ENCODE data around the gene AURKAIP1.

Gene AURKAIP1

GRCh38 chr1:1374929-1375662 lies at the start of gene AURKAIP1:
Gene AURKAIP1, minus strand, starts transcription at chr1:1375207. Its CDS starts 451 bp downstream, at chr1:1374756.
- TF ChIP-seq GATA3 (IDR thresholded peaks at IDR 0.05; ENCODE audit: low read depth, low read length) (no peak), GATA2 (IDR thresholded peaks at IDR 0.05; ENCODE audit: low read depth, low read length) (no peak)

DNA sequence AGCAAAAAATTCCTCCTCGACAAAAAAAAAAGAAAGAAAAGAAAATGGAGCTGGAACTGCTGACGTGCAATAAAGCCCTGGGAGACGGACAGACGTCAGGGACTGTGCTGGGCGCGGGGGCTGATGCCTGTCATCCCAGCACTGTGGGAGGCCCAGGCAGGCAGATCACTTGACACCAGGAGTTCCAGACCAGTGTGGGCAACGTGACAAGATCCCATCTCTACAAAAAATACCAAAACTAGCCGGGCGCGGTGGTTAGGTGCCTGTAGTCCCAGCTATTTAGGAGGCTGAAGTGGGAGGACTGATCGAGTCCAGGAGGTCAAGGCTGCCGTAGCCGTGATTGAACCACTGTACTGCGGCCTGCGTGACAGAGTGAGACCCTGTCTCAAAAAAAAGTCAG lies 49.7 kb upstream of the AURKAIP1 start:
- TF ChIP-seq GATA3 (IDR thresholded peaks at IDR 0.05; ENCODE audit: low read depth, low read length) (no peak), GATA2 (IDR thresholded peaks at IDR 0.05; ENCODE audit: low read depth, low read length) (no peak)

GRCh38 chr1:1423245-1423597 lies 48.2 kb upstream of the AURKAIP1 start:
- TF ChIP-seq GATA3 (IDR thresholded peaks at IDR 0.05; ENCODE audit: low read depth, low read length), result no peak
- TF ChIP-seq GATA2 (IDR thresholded peaks at IDR 0.05; ENCODE audit: low read depth, low read length), result no peak

- no peak for TF ChIP-seq GATA2 (IDR thresholded peaks at IDR 0.05; ENCODE audit: low read depth, low read length)
- TF ChIP-seq GATA3 (IDR thresholded peaks at IDR 0.05; ENCODE audit: low read depth, low read length), result no peak
Observed at GRCh38 chr1:1422465-1423244, 47.6 kb upstream of the AURKAIP1 start.

DNA sequence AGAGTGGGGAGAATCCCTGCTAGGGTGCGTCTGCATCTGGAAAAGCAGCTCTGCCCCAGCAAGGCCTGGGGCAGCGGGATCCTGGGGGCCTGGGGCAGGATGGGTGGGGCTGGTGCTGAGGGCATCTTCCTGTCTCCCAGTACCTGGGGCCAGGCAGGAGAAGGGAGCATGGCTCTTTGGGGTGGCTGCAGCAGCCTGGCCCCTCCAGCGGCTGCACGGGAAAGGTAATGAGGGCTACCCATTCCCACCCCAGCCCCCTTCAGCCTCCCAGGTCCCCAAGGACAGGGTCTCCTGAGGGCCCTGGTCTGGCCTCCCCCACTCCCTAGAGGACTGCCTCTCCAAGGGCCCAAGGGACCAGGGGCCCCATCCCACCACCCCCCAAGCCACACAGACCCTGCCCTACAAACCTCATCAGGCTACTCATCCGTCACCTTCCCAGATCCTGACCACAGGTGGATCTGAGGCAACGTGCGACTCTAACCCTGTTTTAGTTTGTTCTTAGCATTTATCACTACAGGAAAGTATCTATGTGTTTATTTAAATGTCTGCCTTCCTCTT lies 47.0 kb upstream of the AURKAIP1 start:
- TF ChIP-seq GATA2 (IDR thresholded peaks at IDR 0.05; ENCODE audit: low read depth, low read length) (no peak), GATA3 (IDR thresholded peaks at IDR 0.05; ENCODE audit: low read depth, low read length) (no peak)

DNA sequence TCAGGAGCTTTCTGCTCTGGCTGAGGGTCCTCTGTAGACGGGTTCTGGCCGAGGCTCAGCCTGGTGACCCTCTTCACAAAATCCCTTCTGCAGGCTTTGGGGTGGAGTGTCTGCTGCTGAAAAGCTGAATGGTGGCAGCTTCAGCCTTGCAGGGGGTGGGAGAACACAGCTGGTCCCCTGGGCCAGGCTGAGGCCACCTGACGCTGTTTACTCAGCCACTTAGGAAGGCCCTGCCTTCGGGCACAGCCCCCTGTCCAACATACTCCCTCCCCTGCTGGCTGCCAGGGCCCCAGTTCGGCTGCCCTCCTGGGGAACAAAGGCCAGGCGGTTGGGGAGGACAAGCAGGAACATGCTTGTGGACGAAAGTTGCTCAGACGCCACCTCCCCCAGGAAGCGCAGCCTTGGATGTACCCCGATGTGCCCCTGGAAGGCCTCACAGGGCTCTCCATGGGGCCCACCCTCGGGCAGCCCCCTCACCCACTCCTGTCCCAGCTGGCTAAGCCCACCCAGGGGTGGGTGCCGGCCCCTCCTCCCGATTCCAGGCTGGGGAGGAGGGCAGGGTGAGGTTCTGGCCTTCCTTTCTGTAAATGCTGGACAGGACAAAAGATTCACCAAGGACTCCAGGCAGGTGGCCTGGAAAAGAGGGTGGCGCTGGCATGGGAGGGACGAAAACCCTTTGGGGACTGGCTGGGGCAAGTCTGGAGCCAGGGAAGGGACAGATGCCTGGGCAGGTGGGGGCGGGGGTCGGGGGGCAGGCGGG lies 46.3 kb upstream of the AURKAIP1 start, which contains the start of gene ANKRD65:
TSS of gene ANKRD65 (minus strand) at position 130 of the 760 bp plus-strand sequence. CDS start 271 bp downstream, outside the sequence.
- TF ChIP-seq GATA2 (IDR thresholded peaks at IDR 0.05; ENCODE audit: low read depth, low read length), result no peak
- TF ChIP-seq GATA3 (IDR thresholded peaks at IDR 0.05; ENCODE audit: low read depth, low read length), result no peak

DNA sequence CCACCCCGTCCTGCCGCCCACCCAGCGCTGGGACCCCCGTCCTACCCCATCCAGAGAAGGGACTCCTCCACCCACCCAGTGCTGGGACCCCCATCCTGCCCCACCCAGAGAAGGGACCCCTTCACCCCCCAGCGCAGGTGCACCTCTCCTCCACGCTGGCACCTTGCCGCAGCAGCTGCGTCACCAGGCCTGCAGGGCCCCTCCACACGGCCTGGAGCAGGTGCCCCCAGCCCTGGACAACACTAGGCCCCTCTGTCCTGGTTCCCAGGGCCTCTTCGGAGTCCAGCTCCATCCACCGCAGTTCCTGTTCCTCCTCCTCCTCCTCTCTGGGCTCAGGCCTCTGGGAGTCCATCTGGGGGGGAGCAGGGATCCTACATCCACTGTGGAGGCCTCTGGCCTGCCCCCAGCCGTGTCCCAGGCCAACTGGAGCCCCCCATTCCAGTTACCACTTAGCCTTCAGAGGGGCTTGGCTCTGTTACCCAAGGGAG lies 45.7 kb upstream of the AURKAIP1 start:
- TF ChIP-seq GATA3 (IDR thresholded peaks at IDR 0.05; ENCODE audit: low read depth, low read length), result no peak
- no peak for TF ChIP-seq GATA2 (IDR thresholded peaks at IDR 0.05; ENCODE audit: low read depth, low read length)

GRCh38 chr1:1419813-1420653 lies 45.0 kb upstream of the AURKAIP1 start:
- TF ChIP-seq GATA2 (IDR thresholded peaks at IDR 0.05; ENCODE audit: low read depth, low read length) (no peak), GATA3 (IDR thresholded peaks at IDR 0.05; ENCODE audit: low read depth, low read length) (no peak)

- TF ChIP-seq GATA3 (IDR thresholded peaks at IDR 0.05; ENCODE audit: low read depth, low read length), result no peak
- TF ChIP-seq GATA2 (IDR thresholded peaks at IDR 0.05; ENCODE audit: low read depth, low read length), result no peak
Observed at GRCh38 chr1:1419363-1419812, 44.4 kb upstream of the AURKAIP1 start.

- TF ChIP-seq GATA2 (IDR thresholded peaks at IDR 0.05; ENCODE audit: low read depth, low read length) (no peak), GATA3 (IDR thresholded peaks at IDR 0.05; ENCODE audit: low read depth, low read length) (no peak)
Observed at GRCh38 chr1:1418464-1419362, 43.7 kb upstream of the AURKAIP1 start.

- TF ChIP-seq GATA2 (IDR thresholded peaks at IDR 0.05; ENCODE audit: low read depth, low read length) (no peak), GATA3 (IDR thresholded peaks at IDR 0.05; ENCODE audit: low read depth, low read length) (no peak)
Observed at GRCh38 chr1:1415751-1416150, 40.7 kb upstream of the AURKAIP1 start.

GRCh38 chr1:1411626-1412025 lies 36.6 kb upstream of the AURKAIP1 start:
- TF ChIP-seq GATA3 (IDR thresholded peaks at IDR 0.05; ENCODE audit: low read depth, low read length) (no peak), GATA2 (IDR thresholded peaks at IDR 0.05; ENCODE audit: low read depth, low read length) (no peak)

Data from SH-SY5Y (cell line).